Thoracic aorta (tissue), 2 donors: ENCODE results near the gene AOX1. TPM values are rescaled to one million over a fixed set of nuclear protein-coding genes. Genes with fewer than 3 reads are reported as not detected.

Experiments
- ATAC-seq: fragments of 150-250 bp; one replicate; pipeline ENCODE4 v1.8.0; 2017; ENCODE audit warnings: low read depth; ENCODE audit not compliant: insufficient number of reproducible peaks, low FRiP score
- DNase-seq: peaks from one replicate; pipeline ENCODE4 v3.0.0-alpha.2; 2020; ENCODE audit warnings: low spot score
- H3K27ac ChIP-seq, 2 donors: fragments of 200-600 bp; sonication (generic); 1 replicate in 1 of 2; 2 replicates in 1 of 2; pipeline ENCODE4 v1.5.1; 2016; ENCODE audit warnings: mild to moderate bottlenecking in 2 of 2, moderate library complexity in 2 of 2
- H3K27me3 ChIP-seq: fragments of 200-600 bp; sonication (generic); replicated peaks from 2 replicates; pipeline ENCODE4 v1.6.0; 2016; ENCODE audit warnings: mild to moderate bottlenecking; ENCODE audit not compliant: insufficient read depth
- H3K36me3 ChIP-seq: fragments of 200-600 bp; sonication (generic); one replicate; pipeline ENCODE4 v1.5.1; 2016
- H3K4me1 ChIP-seq, 2 donors: fragments of 200-600 bp; sonication (generic); 1 replicate in 1 of 2; 2 replicates in 1 of 2; pipeline versions ENCODE4 v1.5.1 to v1.6.0; 2016; ENCODE audit warnings: low read depth in 2 of 2, mild to moderate bottlenecking in 1 of 2; ENCODE audit not compliant: control insufficient read depth in 1 of 2
- H3K4me3 ChIP-seq: fragments of 200-600 bp; sonication (generic); 2 replicates; pipeline ENCODE4 v1.5.1; 2016; ENCODE audit warnings: mild to moderate bottlenecking
- H3K9me3 ChIP-seq: fragments of 200-600 bp; sonication (generic); 2 replicates; pipeline ENCODE4 v1.5.1; 2016
- total RNA-seq, 2 donors: library from RNA; depleted of rRNA; stranded (reverse); fragments of >200 nt; gene quantifications; one replicate each; pipeline versions ENCODE4 v1.1.0 to v1.2.3, GENCODE V29; 2016
- TF ChIP-seq, protein P1 (sequence below): fragments of 200-600 bp; sonication (generic); IDR thresholded peaks from one replicate; pipeline ENCODE4 v1.5.1; 2019; ENCODE audit warnings: antibody characterized with exemption

Gene AOX1
- total RNA-seq, 2 donors from 2014 or later, result 56.1 to 69.9 TPM

DNA sequence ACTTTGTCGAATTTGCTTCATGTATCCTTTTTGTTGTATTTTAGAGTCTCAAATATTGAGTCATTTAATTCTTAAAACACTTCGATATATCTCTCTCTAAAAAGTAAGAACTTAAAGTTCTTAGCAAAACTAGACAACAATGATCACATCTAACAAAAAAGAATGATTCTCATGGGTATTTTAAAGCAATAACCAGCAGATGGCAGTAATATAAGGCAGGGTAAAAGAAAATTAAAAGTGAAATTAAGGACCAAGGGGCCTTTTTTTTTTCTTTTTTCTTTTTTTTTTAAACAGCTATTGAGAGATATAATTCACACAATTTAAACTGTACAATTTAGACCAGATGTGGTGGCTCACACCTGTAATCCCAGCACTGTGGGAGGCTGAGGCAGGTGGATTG lies 9.9 kb upstream of the AOX1 start:
- H3K36me3 ChIP-seq, result no peaks in the 10 kb centered on the region
- no peak for DNase-seq
- H3K27ac ChIP-seq, result no peak overlapping the region
- H3K4me1 ChIP-seq, result no peaks in the 10 kb centered on the region
- H3K27me3 ChIP-seq, result no peaks in the 10 kb centered on the region
- no peak overlapping the region for H3K4me3 ChIP-seq
- ATAC-seq, result no peak
- TF ChIP-seq, protein P1, sequence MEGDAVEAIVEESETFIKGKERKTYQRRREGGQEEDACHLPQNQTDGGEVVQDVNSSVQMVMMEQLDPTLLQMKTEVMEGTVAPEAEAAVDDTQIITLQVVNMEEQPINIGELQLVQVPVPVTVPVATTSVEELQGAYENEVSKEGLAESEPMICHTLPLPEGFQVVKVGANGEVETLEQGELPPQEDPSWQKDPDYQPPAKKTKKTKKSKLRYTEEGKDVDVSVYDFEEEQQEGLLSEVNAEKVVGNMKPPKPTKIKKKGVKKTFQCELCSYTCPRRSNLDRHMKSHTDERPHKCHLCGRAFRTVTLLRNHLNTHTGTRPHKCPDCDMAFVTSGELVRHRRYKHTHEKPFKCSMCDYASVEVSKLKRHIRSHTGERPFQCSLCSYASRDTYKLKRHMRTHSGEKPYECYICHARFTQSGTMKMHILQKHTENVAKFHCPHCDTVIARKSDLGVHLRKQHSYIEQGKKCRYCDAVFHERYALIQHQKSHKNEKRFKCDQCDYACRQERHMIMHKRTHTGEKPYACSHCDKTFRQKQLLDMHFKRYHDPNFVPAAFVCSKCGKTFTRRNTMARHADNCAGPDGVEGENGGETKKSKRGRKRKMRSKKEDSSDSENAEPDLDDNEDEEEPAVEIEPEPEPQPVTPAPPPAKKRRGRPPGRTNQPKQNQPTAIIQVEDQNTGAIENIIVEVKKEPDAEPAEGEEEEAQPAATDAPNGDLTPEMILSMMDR, result peak; percentile 20
- H3K9me3 ChIP-seq, result no peaks in the 10 kb centered on the region

DNA sequence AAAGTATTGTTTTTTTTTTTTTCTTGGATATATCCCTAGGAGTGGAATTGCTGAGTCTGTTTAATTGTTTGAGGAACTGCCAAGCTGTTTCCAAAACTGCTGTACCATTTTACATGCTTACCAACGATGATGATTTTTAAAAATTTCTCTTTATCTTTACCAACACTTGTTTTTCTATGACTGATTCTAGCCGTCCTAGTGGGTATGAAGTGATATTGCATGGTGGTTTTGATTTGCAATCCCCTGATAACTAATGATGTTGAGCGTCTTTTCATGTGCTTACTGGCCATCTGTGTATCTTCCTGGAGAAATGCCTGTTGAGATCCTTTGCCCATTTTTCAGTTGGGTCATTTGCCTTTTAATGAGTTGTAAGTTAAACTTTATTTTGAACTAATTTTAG lies 8.8 kb upstream of the AOX1 start:
- no peak for DNase-seq
- ATAC-seq, result no peak
- no peaks in the 10 kb centered on the region for H3K27me3 ChIP-seq
- no peak overlapping the region for H3K27ac ChIP-seq
- no peaks in the 10 kb centered on the region for H3K9me3 ChIP-seq
- no peaks in the 10 kb centered on the region for H3K4me1 ChIP-seq
- H3K36me3 ChIP-seq, result no peaks in the 10 kb centered on the region
- no peak overlapping the region for H3K4me3 ChIP-seq
- TF ChIP-seq, protein P1, result no peak

DNA sequence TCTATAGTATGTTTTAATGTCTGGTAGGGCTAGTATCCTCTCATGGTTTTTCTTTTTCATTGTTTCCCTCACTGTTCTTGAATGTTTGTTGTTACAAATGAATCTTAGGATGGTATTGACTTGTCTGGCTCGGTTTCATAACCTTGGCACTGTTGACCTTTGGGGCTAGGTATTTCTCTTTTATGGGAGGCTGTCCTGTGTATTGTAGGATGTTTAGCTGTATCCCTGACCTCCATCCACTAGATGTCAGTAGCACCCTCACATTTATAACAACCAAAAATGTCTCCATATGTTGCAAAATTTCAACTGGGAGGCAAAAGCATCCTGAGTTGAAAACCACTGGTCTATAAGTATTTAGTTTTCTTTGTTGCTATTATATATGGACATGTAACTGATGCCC lies 7.0 kb upstream of the AOX1 start:
- ATAC-seq, result no peak
- no peak for DNase-seq

DNA sequence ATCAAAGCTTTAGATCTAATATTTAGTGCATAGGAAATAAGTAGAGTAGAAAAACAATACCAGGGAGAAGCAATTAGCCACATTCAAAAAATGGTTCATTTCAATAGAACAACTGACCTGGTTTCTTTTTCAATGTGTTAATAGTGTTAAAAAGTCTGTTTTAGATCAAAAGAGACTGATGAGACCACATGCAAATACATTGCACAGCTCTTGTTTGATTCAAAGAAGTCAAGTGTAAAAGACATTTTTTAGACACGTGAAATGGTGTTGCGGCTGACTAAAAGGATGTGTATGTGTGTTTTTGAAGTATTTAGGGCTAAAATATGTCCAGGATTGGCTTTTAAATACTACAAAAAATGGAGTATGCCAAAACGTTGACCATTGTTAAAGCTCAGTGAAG lies 1.2 kb upstream of the AOX1 start:
- Histone ChIP-seq H3K4me1 (peaks cover 0 to 4% of the 10 kb centered on the region in 2 donors), H3K27me3 (no peaks in the 10 kb centered on the region), H3K36me3 (no peaks in the 10 kb centered on the region), H3K4me3 (no peak overlapping the region), H3K27ac (no peak overlapping the region), H3K9me3 (no peaks in the 10 kb centered on the region)
- DNase-seq (no peak), ATAC-seq (no peak)
- TF ChIP-seq, protein P1, result no peak

More for the DNA sequence above, 7.0 kb upstream of the AOX1 start:
- Histone ChIP-seq H3K9me3 (no peaks in the 10 kb centered on the region), H3K27me3 (no peaks in the 10 kb centered on the region), H3K27ac (no peak overlapping the region), H3K4me1 (no peaks in the 10 kb centered on the region), H3K36me3 (no peaks in the 10 kb centered on the region), H3K4me3 (no peak overlapping the region)
- TF ChIP-seq, protein P1, result peak; percentile 42

DNA sequence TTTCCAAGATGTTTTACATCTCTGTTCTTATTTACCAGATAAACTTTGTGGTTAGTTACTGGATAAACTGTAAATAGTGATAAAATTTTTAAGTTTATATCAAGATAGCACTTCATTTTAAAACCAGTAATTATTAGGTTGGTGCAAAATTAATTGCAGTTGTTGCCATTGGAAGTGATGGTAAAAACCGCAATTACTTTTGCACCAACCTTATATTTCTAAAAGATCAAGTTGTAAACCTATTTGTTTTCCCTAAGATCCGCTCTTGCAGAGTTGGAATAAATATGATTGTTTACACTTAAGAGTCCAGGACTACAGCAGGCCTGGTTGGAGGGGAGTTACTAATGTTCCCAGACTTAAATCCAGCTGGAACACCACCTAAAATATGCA lies 479 bp upstream of the AOX1 start:
- TF ChIP-seq, protein P1, result no peak
- no peaks in the 10 kb centered on the region for H3K9me3 ChIP-seq
- ATAC-seq, result no peak
- no peaks in the 10 kb centered on the region for H3K27me3 ChIP-seq
- peak overlapping the region; percentile 58 to 63 for H3K27ac ChIP-seq
- H3K4me3 ChIP-seq, result peak overlapping the region; percentile 84
- DNase-seq, result no peak
- no peaks in the 10 kb centered on the region for H3K36me3 ChIP-seq
- H3K4me1 ChIP-seq, result peaks cover 0 to 8% of the 10 kb centered on the region in 2 donors
